HG03460 (cell line): ENCODE results near the gene STPG2.
"Not testable (repeated sequence)": the region's sequence is repeated elsewhere in the genome, so short reads cannot be mapped to it uniquely, and the experiment has no call there.

Experiments
- ATAC-seq: cut with Tn5 transposase; IDR thresholded peaks from one replicate; pipeline ENCODE4 v1.9.1; 2021; ENCODE audit not compliant: unreplicated experiment

The STPG2 gene

DNA sequence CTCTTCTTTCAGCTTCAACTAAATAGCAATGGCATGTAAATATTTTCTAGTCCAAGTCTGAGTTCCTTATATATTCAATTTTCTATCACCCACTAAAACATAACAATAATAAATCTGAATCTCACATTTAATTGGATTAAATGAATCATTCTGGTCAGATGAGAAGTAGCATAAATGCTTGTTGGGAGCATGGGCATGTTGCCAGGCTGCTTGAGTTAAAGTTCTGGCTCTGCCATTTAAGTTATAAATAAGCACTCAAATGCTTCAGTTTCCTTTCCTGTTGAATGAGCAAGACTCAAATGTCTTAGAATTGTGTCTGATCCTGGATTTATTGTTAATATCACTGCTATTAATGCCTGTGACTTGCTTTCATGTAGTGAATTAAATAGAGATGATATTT lies 496.3 kb downstream of the STPG2 start:
- ATAC-seq, result no peak

DNA sequence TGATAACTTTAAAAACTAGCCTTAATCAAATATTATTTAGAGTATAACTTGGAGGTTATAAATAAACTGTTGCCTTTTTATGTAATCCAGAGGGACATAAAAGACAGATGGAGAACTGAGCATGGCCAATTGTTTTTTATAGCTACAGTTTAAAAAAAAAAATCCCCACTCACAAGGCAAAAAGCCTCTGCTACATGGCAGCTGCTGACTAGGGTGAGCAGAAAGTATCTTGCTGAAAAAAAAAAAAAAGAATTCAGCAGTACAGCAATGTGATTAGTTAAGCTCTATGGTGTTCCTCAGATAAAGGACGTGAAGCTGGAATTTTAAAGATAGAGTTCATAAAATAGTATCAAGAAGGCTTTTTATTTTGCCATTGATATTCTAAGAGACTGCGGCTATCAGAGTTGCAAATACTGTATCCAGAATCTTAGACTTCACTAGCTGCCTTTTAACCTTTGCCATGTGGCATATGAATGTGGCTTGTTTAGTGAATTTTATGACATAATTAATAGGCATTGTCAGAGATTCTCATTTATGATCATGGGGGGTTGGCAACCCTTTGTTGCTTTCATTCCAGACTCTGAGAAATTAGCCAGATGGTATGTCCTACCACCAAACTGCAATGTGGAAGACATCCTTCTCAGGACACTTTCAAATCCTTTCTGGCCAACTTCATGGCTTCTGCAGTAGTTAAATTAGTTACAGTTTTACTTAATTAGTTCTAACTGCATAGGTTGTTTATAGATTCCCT lies 498.0 kb downstream of the STPG2 start:
- no peak for ATAC-seq

DNA sequence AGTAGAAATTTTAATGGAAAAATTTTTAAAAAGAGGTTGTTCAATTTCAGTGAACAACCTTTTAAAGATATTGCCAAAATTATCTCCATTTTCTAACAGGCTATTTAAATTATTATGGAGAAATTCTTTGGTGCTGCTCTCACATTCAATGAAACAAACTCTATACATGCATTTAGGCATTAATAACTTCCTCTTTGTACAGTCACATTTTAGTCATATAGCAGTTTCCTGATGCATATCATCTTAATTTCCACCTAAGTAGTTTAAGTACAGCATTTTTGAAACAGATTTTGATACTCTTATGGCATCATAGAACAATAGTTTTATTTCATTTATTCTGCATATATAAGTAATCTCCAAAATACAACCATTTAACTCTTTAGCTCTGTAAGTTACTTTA lies 500.1 kb downstream of the STPG2 start:
- no peak for ATAC-seq

DNA sequence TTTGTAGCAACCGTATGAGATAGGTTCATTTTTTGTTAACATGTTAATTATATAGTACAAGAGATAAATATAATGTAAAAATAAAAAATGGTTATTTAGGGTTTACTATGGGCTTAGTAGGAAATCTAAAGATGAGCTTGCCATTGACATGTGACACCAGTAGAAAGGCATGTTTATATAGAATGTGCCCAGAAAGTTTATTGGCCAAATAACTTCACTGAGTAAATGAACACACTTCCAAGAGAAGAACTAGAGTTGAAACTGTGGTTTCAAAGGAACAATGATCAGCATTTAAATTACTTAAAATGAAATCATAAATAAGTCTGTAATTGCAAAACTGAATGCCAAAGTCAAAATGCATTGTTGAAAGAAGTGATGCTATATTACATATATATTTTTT lies 503.3 kb downstream of the STPG2 start:
- no peak for ATAC-seq

DNA sequence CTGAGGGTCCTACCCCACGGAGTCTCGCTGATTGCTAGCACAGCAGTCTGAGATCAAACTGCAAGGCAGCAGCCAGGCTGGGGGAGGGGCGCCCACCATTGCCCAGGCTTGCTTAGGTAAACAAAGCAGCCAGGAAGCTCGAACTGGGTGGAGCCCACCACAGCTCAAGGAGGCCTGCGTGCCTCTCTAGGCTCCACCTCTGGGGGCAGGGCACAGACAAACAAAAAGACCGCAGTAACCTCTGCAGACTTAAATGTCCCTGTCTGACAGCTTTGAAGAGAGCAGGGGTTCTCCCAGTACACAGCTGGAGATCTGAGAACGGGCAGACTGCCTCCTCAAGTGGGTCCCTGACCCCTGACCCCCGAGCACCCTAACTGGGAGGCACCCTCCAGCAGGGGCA lies 509.4 kb downstream of the STPG2 start:
- not testable (repeated sequence) for ATAC-seq

DNA sequence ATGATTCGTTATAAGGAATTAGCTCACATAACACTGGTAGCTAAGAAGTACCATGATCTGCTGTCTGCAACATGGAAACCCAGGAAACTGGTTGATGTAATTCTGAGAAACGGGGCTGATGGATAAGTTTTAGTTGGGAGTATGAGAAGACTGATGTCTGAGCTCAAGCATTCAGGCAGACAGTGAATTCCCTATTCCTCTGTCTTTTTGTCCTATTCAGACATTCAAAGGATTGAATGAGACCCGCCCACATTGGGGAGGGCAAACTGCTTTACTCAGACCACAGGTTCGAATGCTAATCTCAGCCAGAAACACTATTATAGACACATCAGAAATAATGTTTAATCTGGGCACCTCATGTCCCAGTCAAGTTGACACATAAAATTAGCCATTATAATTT lies 515.5 kb downstream of the STPG2 start:
- no peak for ATAC-seq

DNA sequence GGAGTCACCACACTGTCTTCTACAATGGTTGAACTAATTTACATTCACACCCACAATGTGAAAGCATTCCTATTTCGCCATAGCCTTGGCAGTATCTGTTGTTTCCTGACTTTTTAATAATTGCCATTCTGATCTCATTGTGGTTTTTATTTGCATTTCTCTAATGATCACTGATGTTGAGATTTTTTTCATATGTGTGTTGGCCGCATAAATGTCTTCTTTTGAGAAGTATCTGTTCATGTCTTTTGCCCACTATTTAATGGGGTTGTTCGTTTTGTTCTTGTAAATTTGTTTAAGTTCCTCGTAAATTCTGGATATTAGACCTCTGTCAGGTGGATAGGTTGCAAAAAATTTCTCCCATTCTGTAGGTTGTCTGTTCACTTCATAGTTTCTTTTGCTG lies 519.1 kb downstream of the STPG2 start:
- no peak for ATAC-seq

DNA sequence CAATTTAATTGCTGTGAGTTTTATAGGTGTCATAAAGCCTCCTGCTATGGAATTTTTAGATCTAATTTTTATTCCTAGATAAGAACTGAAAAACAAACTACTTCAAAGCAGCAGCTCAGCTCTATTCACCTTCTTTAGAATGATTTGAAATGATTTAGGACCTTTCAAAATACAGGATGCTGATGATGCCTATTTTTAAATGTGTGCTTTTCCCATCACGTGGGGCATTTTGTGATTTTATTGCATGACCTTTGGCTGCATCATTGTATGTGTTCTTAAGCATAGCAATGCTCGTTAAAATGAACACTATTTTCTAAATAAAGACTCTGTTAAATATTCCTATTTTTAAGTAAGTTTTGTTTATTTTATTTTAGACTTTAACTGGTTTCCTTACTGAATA lies 537.3 kb downstream of the STPG2 start:
- ATAC-seq, result no peak

DNA sequence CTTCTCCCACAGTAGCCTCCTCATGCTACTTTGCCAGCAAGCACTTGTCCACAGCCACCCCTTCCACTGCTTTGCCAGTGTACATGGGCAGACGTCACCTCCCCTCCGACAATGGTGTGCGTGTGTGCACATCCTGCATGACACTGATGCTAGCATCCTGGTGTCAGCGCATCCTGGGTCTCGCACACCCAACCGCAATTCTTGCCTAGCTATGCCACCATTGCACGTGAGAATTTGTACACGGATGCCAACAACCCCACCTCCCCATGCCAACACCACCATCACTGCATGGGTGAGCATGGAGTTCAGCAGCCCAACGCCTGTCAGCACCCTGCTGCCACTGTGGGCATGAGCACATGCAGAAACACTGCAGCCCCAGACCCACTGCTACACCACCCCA lies 550.0 kb downstream of the STPG2 start:
- ATAC-seq, result no peak

DNA sequence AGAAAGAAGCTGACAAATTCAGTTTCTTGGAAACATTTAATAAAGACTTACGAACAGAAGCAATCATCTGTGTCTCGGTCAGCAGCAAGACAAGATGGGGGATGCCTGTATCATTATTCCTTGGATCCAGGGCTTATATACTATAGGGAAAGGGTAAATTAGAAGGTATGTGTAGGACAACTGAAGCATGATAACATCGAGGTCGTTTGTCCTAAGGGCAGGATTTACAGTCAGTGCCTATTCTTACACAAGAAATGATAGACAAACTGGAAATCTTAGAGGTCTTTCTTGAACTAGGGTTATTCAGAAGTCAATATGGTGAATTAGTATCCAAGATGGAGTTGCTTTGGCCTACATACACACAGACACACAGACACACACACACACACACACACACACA lies 553.0 kb downstream of the STPG2 start:
- ATAC-seq, result no peak

DNA sequence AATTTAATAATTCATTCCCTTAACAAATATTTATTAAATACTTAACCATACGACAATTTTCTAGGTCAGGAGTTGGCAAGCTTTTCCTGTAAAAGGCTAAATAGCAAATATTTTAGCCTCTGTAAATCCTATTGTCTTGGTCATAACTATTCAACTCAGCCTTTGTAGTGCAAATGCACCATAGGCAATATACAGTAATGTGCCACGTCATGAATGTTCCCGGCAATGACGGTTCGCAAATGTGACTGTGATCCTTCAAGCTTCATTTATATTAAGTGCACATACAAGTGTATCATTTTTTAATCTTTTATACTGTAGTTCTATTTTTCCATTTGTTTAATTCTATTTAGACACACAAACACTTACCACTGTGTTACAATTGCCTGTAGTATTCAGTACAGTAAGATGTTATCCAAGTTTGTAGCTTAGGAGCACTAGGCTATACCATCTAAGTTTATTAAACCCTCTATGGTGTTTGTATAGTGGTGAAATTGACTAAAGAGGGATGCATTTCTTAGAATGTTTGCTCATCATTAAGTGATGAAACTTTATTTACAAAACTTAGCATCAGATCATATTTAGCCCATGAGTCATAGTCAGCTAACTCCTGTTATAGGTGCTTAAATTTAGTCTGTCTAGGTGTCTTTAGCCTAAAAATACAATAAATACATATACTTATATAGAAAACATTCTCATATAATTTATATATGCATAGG lies 553.6 kb downstream of the STPG2 start:
- no peak for ATAC-seq

DNA sequence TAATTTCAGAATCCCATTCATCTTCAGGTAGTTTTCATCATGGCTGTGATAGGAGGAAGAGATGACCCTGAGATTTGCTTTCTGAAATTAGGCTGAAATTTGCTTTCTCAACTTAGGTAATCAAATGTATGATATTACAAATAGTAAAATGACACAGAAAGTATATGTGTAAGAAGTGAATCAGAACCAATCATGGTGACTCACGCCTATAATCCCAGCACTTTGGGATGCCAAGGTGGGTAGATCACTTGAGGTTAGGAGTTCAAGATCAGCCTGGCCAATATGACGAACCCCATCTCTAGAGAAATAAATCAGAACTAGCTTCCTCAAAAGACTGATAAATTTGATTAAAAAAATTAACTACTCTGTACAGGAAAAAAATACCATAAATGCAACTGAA lies 555.4 kb downstream of the STPG2 start:
- ATAC-seq, result no peak

DNA sequence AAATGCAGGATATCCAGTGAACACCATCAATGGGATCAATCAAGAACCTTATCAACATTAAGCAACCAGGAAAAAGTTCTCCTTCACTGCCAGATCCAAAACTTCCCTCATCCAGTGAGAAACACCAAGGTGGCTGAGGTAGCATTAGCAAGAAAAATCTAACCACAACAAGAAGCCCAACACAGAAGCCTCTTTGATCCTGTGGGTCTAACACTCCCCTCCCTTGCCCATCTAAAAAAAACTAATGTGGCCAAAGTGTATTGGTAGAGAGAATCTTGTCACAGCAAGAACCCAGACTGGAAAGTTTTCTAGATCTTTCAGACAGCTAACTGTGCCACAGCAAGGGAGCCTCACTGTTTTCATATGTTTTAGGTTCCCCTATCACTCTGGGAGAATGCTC lies 558.0 kb downstream of the STPG2 start:
- no peak for ATAC-seq

DNA sequence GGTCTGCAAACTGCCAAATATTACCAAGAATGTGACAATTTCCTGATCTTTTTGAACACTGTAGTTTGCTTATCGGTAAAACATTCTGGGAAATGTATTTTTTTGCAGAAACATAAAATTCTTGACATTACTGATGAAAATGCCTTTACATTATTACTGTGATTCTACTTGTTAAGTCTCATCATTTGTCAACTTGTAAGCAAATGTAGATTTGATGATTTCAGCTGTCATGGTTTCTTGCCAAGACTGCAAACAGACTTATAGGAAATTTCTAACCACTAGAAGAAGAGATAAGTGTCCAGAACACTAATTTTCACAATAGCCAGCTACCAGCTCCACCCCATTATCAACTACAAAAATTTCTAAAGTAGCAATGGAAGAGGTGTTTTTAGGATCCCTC lies 560.4 kb downstream of the STPG2 start:
- ATAC-seq, result no peak

DNA sequence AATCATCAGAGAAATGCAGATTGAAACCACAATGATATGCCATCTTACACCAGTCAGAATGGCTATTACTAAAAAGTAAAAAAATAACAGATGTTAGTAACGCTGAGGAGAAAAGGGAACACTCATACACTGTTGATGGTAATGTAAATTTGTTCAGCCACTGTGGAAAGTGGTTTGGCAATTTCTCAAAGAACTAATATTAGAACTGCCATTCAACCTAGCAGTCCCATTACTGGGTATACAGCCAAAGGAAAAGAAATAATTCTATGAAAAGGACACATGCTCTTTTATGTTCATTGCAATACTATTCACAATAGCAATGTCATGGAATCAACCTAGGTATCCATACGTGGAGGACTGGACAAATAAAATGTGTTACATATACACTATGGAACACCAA lies 566.3 kb downstream of the STPG2 start:
- ATAC-seq, result no peak

DNA sequence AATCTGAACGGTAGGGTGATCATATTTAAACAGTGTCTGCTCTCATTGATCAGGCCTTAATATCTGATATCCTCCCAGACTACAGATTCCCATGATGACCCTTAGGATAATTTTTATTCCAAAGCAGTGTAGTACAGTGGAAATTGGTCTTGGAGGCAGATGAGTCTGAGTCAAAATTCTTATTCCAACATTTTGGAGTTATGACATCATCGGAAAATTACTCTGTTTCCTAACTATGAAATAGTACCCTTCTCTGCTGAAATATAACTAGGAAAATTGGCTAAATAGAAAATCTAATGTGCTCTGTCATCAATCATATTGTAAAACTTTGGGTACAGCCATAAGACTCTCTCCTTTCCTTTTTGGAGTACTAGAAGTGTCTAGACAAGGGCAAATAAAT lies 583.3 kb downstream of the STPG2 start:
- no peak for ATAC-seq

DNA sequence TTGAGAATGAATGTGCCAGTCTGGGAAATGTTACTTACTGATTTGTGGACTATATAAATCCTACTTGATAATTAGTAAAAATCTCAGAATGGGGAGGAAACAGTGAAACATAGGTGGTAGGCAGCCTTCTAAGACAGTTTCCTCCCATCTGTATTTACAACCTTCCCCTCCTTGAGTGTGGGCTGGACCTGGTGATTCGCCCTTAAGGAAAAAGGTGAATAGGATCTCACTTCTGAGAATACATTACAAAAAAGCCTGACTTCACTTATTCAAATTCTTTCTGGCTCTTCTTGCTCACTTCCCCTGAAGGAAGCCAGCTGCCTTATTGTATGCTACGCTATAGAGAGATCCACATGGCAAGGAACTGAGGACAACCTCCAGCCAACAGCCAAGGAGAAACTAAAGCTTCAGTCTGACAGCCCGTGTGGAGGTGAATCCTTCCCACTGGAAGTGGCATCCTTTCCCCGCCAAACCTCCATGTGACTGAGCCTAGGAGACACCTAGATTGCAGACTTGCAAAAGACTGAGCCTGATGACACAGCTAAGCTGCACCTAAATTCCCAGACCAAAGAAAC lies 585.0 kb downstream of the STPG2 start:
- ATAC-seq, result no peak

DNA sequence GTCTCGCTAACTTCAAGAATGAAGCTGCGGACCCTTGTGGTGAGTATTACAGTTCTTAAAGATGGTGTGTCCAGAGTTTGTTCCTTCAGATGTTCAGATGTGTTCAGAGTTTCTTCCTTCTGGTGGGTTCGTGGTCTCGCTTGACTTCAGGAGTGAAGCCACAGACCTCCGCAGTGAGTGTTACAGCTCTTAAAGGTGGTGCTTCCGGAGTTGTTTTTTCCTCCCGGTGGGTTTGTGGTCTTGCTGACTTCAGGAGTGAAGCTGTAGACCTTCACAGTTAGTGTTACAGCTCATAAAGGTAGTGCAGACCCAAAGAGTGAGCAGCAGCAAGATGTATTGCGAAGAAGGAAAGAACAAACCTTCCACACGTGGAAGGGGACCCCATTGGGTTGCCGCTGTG lies 592.6 kb downstream of the STPG2 start:
- not testable (repeated sequence) for ATAC-seq

DNA sequence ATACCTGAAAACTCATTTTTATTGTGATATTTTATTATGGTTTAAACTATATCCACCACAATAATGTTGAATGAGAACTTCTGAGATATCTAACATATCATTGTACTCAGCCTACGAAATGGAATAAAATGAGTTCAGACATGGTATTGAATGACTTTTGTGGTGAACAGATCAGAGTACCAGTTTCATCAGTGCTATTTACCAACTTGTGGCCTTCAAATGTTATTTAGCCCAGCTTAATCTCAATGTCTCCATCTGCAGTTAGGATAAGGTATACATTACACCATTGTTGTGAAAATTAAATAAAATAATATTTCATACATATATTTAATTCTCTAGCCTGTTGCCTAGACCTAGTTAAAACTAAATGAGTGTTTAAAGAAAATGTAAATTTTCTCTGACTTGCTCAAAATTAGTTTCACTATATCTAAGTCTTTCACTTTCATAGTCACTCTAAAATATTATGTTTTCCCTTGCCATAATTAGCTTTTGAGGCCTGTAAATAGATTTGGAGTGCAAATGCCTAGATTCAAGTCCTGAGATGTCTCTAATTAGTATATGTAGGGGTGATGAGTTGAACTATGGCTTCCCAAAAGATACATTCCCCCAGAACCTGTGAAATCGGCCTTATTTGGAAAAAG lies 594.2 kb downstream of the STPG2 start:
- no peak for ATAC-seq

DNA sequence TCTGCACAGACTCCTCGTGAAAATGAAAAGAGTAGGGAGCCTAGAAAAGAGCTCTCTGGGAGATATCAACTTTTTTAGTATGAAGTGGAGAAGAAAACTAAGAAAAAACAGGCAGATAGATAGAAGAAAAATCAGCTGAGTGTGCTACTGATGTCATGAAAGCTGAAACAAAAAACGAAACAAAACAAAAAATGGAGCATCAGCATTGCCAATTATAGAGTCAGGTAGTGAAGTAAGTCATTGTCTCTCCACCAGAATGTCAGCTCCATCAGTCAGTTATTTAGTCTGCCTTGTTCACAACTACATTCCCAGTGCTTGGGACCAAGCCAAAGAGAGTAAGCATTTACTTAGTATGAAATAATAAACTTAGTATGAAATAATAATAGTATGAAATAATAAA lies 595.1 kb downstream of the STPG2 start:
- no peak for ATAC-seq

DNA sequence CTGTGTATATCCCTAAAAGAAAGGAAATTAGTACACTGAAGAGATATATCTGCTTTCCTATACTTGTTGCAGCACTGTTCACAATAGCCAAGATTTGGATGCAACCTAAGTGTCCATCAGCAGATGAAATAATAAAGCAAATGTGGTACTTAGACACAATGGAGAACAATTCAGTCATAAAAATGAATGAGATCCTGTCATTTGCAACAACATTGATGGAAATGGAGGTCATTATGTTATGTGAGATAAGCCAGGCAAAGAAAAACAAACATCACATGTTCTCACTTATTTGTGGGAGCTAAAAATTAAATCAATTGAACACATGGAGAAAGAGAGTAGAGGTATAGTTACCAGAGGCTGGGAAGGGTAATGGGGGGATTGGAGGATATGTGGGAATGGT lies 611.9 kb downstream of the STPG2 start:
- ATAC-seq, result no peak

DNA sequence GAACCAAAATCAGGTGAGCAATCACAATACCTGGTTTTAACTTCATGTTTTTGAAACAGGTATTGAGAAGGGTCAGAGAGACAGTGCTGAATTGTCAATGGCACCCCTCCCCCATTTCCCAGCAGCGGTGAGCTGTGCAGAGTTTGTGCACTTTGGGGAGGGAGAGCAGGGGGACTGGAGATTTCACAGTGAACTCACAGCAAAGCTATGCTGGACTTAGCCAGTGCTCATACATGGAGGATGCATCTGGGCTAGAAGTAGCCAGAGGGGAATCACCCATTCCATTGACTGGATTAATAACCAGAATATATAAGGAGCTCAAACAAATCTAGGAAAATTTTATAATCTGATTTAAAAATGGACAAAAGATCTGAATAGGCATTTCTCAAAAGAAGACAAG lies 612.6 kb downstream of the STPG2 start:
- no peak for ATAC-seq
